ENCODE data around the gene TMEM127.

- no peak for TF ChIP-seq CTCF (IDR thresholded peaks at IDR 0.05)
- no peak for TF ChIP-seq POLR2A (IDR thresholded peaks at IDR 0.05)
Observed at GRCh38 chr2:96247009-96247408, 18.8 kb downstream of the TMEM127 start.
